CD4-positive, alpha-beta T cell treated with Interleukin-17A for 1 hour (primary cell): Measurements from ENCODE around the gene MRPL40.
"Not testable (repeated sequence)": the region's sequence is repeated elsewhere in the genome, so short reads cannot be mapped to it uniquely, and the experiment has no call there.

Experiments
- DNase-seq: peaks from one replicate; pipeline ENCODE4 v3.0.0-alpha.2; 2020

Gene MRPL40

DNA sequence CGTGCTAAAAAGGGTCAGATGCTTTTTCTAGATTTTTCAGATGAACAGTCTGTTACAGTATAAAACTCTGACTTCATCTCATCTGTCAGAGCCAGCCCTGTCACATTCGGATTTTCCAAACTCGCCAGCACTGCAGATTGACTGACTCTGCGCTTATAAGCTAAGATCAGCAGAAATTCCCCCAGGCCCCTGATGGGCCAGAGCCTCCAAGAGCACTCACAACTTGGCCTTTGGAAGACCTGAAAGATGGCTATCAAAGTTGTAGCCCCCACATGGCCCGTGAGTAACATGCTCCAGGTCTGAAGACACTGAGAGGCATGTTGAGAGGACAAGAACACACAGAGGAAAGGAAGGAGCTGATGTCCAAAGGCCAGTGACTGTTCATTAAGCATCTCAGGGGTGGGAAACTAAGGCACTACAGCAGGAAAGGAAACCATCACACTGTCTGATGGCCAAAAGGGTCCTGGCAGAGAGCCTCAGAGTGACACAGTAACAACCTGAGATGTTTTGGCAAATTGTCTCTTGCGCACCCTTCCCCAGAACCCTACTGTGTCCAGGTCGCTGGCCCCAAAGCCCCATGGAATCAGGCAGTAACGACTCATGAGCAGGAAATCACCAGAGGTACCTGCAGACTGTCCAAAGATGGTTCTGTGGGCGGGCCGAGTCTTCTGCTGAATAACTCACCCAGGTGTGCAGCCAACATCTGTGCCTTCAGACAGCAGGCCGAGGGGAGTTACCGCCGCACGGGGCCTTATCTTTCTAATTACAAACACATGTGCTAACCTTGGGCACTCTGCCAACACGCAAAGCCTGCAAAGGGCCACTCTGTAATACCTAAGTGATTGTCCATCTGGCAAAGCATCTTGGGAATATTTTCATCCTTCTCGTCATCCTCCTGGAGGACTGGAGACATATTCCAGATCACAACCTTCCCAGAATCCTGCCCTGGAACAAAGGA is 24.4 kb upstream of the MRPL40 start:
- no peak for DNase-seq

DNA sequence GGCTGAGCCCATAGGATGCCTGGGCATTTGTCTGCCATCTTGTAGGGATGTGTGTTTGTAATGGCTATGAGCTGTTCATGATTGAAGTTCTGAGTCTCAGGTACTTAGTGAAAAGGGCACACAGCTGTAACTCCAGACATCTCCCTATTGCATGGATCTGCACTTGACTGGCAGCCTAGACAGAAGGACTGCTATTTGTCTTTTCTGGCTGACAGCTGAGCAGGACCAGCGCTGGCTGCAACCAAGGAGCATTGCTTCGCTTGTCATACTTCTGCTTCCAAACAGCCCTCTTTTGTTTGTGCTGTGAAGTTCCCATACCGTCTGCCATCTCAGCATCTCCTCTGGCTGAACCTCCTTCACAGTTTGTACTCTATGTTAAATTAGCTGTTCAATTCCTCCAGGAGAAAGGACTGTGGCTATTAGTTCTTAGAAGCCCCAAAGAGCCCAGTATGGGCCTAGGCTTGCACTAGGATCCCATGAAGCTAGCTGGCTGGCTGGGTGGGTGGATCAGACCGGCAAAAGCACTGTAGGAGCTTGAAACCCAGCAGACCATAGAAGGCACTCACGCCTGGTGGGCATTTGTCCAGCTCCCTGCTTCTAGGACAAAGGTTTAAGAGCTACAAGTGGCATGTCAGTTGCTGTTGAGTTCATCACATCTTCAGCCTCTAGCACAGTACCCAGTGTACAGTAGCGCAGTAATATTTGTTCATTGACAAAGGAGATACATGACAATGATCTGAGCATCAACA is 21.2 kb upstream of the MRPL40 start:
- DNase-seq, result no peak

DNA sequence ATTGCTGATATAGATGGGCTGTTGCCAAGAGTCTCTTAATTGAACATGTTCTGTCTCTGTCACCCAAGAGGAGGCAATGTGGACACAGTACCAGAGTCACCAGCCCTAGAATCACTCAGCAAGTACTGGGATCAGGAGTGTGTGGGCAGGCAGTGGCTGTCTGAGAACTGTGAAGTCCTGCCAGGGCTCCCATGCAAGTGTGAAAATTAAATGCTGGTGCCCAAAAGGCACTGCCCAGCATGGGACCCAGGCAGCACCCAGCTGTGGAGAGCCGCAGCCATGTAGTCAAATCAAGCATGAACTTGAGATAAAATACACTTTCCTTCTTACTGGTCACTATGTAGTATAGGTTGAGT is 20.7 kb upstream of the MRPL40 start:
- no peak for DNase-seq

DNA sequence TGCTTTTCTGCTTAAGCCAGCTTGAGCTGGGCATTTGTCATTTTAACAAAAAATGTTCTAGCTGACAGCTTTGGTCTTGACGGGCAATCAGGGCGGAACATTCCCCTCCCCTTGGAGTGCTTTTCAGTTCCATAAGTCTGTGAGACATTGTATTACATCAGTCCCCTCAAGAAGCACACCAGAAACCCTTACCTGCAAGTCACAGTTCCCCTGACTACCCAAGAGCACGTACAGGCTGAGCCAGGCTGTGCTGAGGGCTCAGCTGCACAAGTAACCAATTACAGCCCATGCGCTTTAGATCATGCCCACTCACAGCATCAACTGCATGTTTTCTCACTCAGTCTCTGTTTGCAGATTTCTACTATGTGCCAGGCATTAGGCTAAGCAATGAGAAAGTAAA is 19.9 kb upstream of the MRPL40 start:
- no peak for DNase-seq

DNA sequence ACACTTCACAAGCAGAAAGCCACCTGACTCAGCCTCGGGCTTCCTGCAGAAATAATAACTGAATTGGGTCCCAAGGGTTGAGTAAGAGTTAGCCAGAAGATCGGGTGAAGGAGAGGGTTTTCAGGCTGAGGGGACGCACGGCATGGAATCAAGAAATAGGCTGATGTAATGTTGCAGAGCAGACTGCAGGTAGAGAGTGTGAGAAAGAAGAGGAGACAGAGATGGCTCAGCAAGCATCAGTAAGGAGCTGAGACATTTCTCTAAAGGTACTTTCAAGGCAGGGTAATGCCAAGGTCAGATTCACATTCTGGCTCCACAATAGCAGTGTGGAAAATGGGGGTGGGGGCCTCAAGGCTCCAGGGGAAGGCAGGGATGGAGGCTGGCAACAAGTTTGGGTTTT is 19.4 kb upstream of the MRPL40 start:
- DNase-seq, result no peak

DNA sequence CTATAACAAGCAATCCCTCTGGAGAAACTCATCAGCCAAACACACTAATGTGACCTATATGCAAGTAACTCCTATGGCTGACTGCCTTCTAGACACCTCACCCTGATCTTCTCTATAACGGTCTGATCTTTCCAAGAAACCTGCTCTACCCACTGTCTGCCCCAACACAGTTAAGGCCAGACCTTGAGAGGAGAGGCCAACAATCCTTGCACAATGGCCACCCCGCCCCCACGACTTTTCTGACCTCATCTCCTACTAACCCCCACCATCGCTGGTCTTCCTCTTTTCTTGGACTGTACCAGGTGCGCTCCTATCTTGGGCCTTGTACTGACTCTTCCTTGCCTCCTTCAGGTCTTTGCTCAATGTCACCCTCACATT is 13.3 kb upstream of the MRPL40 start:
- peak; percentile 13 for DNase-seq

DNA sequence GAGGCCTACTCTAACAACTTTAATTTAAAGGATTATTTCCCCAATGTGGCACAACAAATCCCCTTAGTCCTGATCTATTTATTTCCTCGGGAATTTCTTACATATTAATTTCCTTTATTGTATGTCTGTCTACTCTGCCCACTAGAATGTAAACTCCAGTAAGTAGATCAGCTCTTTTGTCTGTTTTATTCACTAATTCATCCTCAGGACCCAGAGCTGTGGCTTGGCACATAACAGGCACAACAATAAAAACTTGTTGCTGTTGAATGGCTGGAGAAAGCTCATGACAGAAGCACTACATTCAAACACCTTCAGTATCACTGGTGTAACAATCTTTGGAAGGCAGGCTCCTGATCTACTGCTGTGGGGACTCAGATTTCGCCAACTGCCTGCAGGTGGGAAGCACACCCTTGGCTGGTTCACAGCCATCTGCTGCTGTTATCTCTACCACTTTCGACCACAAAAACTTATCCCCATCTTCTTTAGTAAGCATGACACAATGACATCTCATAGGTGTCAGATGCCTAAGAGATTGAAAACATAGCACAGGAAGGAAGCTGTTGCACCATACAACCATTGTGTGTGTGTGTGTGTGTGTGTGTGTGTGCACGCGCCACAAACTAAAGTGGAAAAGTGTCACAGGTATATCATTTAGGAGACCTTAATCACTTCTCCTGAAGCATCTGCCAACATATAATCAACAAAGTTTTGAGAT is 12.7 kb upstream of the MRPL40 start:
- peak; percentile 79 for DNase-seq

DNA sequence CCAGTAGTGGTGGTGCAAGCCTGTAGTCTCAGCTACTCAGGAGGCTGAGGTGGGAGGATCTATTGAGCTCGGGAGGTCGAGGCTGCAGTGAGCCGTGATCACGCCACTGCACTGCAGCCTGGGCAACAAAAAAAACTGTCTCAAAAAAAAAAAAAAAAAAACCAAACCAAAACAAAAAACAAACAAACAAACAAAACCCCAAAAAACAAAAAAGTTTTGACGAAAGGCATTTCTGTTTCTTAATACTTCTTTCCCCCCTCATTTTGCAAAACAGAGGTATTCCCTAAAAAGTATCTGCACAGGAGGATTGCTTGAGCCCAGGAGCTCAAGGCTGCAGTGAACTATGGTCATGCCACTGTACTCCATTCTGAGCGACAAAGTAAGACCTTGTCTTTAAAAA is 12.0 kb upstream of the MRPL40 start:
- DNase-seq, result no peak

DNA sequence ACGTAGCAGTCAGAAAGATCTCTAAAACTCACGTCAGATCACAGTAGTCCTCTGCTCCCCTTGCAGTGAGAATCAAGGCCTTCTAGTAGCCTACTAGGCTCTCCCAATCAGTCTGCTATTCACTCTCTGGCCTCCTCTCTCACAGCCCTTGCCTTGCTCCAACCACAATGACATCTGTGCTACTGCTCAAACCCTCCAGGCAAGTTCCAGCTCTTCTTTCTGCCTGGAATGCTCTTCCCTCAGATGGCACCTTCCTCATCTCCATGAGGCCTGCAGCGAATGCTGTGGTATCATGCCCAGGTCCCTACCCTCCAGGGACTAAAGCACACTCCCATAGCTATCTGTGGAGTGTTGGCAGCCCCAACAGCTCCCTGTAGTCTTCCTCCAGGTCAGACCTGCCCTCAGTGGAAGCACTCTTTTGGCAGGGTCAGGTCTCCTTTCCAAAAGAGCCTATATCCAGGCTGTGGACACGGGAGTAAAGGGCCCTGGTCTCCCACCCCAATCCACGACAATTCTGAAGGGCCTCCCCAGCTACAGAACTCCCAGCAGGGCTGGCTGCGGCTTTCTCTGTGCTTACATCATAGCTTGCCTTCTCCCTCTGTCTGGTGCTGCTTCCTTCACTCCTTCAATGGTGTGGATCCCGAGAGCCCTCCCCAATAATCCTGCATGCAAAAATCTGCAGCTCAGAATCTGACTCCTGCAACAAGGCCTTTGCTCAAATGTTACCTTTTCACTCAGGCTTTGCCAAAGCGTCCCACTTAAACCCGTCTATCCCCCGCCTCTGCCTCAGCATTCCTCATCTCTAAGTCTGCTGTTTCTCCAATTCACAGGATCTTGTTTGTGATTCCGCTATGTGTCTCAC is 9.7 kb upstream of the MRPL40 start:
- no peak for DNase-seq

DNA sequence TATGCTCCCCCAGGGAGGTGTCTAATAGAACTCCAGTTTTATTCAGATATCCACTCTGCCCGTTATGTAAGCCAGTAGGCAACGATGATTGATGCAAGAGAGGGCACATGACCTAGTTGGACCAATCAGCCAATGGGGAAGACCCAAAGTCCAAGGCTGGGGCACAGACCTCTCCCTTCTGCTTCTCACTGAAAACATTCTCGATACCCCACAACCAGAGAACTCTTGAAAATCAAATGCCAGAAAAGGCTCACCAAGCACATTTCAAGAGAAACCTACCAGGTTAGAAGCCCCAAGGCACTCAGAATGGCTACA is 8.2 kb upstream of the MRPL40 start:
- DNase-seq, result no peak

DNA sequence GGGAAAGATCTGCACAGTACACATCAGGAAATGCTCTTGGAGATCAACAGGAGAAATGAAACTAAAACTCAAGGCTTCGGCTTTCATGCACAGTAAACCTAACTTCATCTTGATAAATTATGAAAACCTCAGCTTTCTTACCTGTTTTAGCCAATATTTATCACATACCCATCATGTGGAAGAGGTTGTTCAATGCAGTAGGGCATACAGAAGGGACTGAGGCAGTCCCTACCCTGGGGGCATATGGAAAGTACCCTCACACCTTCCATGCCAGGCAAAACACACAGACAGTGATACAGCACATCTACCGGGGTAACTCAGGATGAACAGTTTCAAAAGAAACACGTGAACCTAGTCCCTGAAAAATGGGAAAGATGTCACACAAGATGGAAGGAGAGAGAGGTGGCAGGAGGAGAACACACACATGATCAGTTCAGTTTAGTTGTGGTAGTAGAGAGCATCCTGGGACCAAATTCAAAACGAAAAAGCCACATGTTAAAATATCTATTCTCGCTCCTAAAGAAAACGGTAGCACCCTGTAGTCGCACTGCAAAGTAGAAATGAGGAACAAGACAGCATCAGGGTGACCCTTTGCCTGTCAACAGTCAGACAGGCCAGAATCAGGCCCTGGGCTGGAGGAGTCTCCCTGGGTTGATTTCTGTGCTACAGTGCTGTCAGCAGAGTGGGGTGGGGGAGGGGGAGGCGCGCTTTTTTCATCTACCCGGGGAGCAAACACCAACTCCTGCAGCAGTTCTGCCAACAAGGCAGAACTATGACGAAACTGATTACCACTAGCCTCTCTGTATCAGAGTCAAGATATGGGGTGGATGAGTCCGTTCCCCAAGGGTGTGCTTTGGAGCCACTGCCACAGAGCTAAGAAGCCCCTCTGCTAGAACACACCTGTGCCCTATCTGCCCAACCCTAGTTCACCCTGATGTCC is 2.1 kb upstream of the MRPL40 start:
- DNase-seq, result peak; percentile 55

DNA sequence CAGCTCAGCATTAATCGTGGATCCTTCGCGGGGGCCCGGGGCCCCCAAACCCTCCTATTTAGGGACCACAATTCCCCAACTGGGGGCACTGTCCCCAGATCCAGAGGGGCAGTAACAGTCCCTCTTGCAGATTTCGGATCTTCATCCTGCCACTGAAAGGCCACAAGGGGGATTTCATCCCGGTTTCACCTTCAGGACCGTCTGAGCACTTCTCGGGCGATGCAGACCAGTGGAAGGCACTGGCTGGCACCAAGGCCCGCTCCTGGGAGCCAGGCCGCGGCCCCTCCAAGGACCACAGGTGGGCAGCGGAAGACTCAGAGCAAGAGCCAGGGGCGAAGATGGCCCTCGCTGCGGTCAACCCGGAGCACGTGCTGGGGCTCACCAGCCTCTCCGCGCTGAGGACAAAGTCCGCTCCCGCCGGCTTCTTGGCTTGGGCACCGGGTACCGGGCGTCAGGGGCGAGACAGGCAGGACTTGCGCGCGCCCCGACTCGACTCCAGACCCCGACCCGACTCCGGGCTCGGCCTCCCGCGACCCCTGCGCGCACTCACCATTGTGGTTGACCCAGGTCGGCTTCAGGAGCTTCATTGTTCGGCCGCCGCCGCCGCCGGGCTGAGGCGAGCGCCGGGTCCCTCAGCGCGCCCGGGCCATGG is 1.3 kb upstream of the MRPL40 start:
- peak; percentile 12 for DNase-seq

DNA sequence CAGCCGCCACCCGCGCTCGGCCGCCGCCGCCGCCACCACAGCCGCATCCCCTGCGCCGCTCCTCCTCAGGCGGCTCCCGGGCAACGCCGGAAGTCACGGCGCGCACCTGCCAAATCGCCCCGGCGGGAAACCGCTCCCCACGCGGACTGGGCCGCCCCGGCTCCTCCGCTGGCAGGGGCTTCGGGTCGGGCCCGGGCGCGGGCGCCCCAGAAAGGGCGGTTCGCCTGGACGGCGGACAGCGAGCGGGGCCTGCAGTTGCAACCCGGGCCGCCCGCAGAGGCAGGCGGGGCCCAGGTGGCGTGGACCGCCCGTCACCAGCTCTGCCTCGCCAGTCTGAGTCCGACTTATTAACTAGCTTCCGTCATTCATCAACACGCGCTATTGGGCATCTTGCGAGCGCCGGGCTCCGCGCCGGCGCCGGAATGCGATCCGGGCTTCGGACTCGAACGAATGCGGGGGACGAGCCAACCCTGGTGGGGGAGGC is 654 bp upstream of the MRPL40 start, which contains the start of gene HIRA:
Gene HIRA (minus strand): TSS at position 85 of the 484 bp plus-strand sequence. CDS start 257 bp downstream, outside the sequence.
- peak; percentile 88 for DNase-seq

DNA sequence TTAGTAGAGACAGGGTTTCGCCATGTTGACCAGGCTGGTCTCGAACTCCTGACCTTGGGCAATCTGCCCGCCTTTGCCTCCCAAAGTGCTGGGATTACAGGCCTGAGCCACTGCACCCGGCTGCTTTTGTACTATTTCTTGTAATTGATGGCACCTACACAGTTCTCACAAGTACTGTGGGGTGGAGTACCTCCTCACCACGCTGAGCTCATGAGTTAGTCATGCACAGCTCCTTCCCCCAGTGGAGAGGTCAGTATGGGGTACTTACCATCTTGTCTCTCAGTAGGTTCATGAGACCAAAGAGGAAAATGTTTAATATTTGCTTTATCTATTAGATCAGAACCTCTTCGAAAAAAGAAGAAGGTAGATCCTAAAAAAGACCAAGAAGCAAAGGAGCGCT is 2.1 kb downstream of the MRPL40 start:
- no peak for DNase-seq

DNA sequence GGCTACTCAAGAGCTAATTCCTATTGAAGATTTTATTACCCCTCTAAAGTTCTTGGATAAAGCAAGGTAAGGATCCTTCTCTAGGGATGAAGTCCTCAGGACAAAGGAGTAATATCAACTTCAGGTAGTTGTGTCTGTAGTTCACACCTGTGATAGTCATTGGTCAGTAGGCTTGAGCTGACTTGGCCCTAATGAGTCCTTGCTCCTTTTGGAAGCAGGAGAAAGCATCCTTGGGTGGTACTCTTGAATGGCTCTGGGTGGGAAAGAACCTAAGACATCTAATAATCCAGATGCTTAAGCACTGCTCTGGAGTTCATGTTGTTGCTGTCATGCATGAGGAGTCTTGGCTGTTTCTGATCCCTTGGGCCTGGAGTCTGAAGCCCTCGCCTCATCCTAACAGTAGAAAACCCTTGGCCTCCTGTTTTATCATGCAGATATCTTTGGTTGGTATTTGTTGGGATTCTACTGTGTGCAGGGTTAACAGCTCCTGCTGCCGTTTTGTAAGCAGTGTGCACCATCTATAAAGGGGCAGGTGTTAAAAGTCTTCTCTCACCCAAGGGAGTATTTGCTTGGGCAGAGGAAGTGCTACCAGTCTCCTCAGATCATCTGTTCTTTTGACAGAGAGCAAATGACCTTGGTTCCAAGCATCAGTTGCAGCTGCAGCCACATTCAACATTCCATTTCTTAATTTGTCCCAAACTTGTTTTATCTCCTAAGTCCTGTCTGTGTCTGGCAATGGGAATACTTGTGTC is 2.7 kb downstream of the MRPL40 start:
- no peak for DNase-seq

DNA sequence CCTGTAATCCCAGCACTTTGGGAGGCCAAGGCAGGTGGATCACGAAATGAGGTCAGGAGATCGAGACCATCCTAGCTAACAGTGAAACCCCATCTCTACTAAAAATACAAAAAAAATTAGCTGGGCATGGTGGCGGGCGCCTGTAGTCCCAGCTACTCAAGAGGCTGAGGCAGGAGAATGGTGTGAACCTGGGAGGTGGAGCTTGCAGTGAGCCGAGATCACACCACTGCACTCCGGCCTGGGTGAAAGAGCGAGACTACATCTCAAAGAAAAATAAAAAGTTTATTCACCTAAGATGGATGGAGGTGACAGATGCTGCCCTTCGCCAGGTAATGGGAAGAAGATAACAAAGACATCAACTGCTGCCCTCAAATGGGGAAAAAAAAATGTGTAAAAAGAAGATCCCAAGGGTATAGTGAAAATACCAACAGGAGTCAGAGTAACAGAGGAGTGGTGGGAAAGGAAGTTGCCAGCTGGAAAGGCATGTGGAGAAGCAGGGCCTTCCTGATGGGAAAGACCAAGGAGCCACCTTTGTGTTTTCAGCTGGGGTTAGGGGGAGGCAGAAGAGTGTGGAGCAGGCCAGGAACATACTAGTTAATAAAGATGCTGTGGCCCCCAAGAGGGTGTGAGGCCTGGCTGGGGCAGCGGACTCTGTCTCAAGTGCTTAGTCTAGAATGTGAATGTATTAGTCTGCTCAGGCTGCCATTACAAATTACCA is 4.3 kb downstream of the MRPL40 start:
- not testable (repeated sequence) for DNase-seq

DNA sequence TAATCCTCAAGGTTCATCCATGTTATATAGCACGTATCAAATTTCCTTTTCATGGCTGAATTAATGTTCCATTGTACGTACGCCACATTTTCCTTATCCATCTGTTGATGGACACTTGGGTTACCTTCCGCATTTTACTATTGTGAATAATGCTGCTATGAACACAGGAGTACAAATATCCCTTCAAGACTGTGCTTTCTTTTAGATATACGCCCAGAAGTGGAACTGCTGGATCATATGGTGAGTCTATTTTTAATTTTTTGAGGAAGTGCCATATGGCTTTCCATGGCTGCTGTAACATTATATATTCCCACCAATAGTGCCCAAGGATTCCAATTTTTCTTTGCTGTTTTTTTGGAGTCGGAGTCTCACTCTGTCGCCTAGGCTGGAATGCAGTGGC is 6.0 kb downstream of the MRPL40 start:
- DNase-seq, result no peak

DNA sequence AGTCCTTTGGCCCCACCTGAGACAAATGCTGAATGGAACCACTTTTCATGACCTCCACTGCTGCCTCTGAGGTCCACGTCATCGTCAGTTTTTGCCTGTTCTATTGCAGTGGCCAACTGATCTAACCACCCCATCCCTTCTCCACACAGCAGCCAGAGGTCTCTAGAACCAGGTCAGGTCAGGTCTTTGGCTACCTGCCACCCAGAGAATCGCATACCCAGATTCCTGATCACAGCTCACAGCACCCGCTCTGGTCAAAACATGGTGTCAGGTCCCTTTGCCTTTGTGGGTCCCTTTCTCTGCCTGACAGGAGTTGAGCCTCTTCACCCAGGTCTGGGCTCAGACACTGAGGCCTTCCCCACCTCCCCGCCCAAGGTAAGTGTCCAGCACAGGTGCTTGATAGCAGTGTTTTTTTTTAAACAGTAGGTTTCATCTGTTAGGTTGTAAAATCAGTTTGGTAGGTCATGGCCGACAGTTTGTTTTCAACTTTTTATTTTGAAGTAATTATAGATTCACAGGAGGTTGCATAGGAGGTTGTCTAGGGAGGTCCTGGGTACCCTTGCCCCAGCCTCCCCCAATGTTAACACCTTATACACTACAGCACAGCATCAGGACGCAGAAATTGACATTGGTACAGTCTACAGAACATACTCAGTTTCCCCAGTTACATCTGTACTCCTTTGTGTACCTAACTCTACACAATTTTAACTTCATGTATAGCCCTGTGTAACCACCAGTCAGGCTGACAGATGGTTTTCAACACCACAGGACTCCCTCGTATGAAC is 8.3 kb downstream of the MRPL40 start:
- no peak for DNase-seq
